HepG2 (cell line): ENCODE measurements around the gene P2RX6. TPM values are rescaled to one million over a fixed set of nuclear protein-coding genes. Genes with fewer than 3 reads are reported as not detected.

Source experiments
- ATF4 ChIP-seq, 2 experiments: fragments of 450-650 bp in 1 of 2; sonication (generic) in 1 of 2; formaldehyde crosslinking; IDR thresholded peaks; 2 replicates each; pipeline versions ENCODE4 v1.5.0 to v1.8.0; 2020 to 2022; ENCODE audit warnings: mild to moderate bottlenecking in 1 of 2, missing genetic modification reagents in 1 of 2
- ESRRA ChIP-seq: sonication (generic); formaldehyde crosslinking; IDR thresholded peaks from 2 replicates; pipeline ENCODE4 v1.5.1; 2020; ENCODE audit warnings: mild to moderate bottlenecking, low read depth, missing genetic modification reagents
- ETV5 ChIP-seq: IDR thresholded peaks from 2 replicates; pipeline ENCODE4 v1.6.1; 2018; ENCODE audit warnings: missing biosample characterization, missing genetic modification reagents, inconsistent platforms, borderline replicate concordance
- GZF1 ChIP-seq: sonication (generic); formaldehyde crosslinking; IDR thresholded peaks from 2 replicates; pipeline ENCODE4 v1.5.1; 2020; ENCODE audit warnings: mild to moderate bottlenecking, missing genetic modification reagents
- HDAC2 ChIP-seq: sonication (generic); formaldehyde crosslinking; IDR thresholded peaks from 2 replicates; pipeline ENCODE4 v1.4.0; 2020; ENCODE audit warnings: missing genetic modification reagents
- HDAC6 ChIP-seq: fragments of 200-600 bp; sonication (generic); IDR thresholded peaks from 2 replicates; pipeline ENCODE4 v1.7.0; 2017; ENCODE audit warnings: mild to moderate bottlenecking, antibody characterized with exemption, low read length, low read depth
- HMGA1 ChIP-seq: sonication (generic); formaldehyde crosslinking; conservative IDR thresholded peaks from 2 replicates; pipeline ENCODE4 v1.4.0; 2020; ENCODE audit warnings: missing genetic modification reagents
- NR3C1 ChIP-seq: sonication (generic); formaldehyde crosslinking; IDR thresholded peaks from 2 replicates; pipeline ENCODE4 v1.4.0; 2020; ENCODE audit warnings: missing genetic modification reagents
- NRL ChIP-seq: sonication (generic); formaldehyde crosslinking; IDR thresholded peaks from 2 replicates; pipeline ENCODE4 v1.5.0; 2020; ENCODE audit warnings: missing genetic modification reagents, mild to moderate bottlenecking, moderate library complexity, borderline replicate concordance
- SAFB2 ChIP-seq: sonication (generic); formaldehyde crosslinking; IDR thresholded peaks from 2 replicates; pipeline ENCODE4 v1.5.1; 2020; ENCODE audit warnings: missing genetic modification reagents, low read depth, mild to moderate bottlenecking, borderline replicate concordance
- SMAD9 ChIP-seq: sonication (generic); formaldehyde crosslinking; IDR thresholded peaks from 2 replicates; pipeline ENCODE4 v1.5.1; 2020; ENCODE audit warnings: mild to moderate bottlenecking, missing genetic modification reagents
- SOX5 ChIP-seq: IDR thresholded peaks from 2 replicates; pipeline ENCODE4 v1.6.1; 2016; ENCODE audit warnings: borderline replicate concordance
- TCF7 ChIP-seq: sonication (generic); IDR thresholded peaks from 2 replicates; pipeline ENCODE4 v1.6.1; 2016; ENCODE audit warnings: antibody characterized with exemption, low read depth
- ZFP37 ChIP-seq: sonication (generic); formaldehyde crosslinking; IDR thresholded peaks from 2 replicates; pipeline ENCODE4 v1.4.0; 2020; ENCODE audit warnings: missing genetic modification reagents, borderline replicate concordance
- ZNF280B ChIP-seq: sonication (generic); formaldehyde crosslinking; IDR thresholded peaks from 2 replicates; pipeline ENCODE4 v1.5.0; 2020; ENCODE audit warnings: missing genetic modification reagents, mild to moderate bottlenecking, borderline replicate concordance
- ZNF44 ChIP-seq: sonication (generic); formaldehyde crosslinking; IDR thresholded peaks from 2 replicates; pipeline ENCODE4 v1.5.1; 2020; ENCODE audit warnings: mild to moderate bottlenecking, missing genetic modification reagents
- ZSCAN29 ChIP-seq: sonication (generic); formaldehyde crosslinking; conservative IDR thresholded peaks from 2 replicates; pipeline ENCODE4 v1.4.0; 2020; ENCODE audit warnings: mild to moderate bottlenecking, missing genetic modification reagents
- ZSCAN9 ChIP-seq: IDR thresholded peaks from 2 replicates; pipeline ENCODE4 v1.6.1; 2016; ENCODE audit warnings: borderline replicate concordance
- polyA plus RNA-seq, 8 experiments: library from polyadenylated mRNA; depleted of rRNA in 3 of 8; stranded (reverse) in 7 of 8; unstranded in 1 of 8; fragments of >200 nt; fragmentation: Illumina TruSeq in 4 of 8; extraction: Trizol in 4 of 8; gene quantifications; 2 replicates each; pipeline versions ENCODE4 v1.2.1 to v1.2.3, GENCODE V29; 2011 to 2016; ENCODE audit warnings: low read depth in 4 of 8, missing spikeins in 1 of 8, mixed read lengths in 1 of 8; ENCODE audit not compliant: insufficient read depth in 1 of 8
- total RNA-seq, 5 experiments: library from RNA; depleted of rRNA; stranded (reverse); fragments of >200 nt; fragmentation: Illumina TruSeq; extraction: Trizol; gene quantifications; 2 replicates each; pipeline ENCODE4 v1.2.3, GENCODE V29; 2016; ENCODE audit warnings: low read depth in 1 of 5
- TF ChIP-seq, protein P1 (sequence below), 2 experiments: sonication (generic) in 1 of 2; formaldehyde crosslinking in 1 of 2; IDR thresholded peaks; 2 replicates each; pipeline versions ENCODE4 v1.4.0 to v1.6.1; 2018 to 2020; ENCODE audit warnings: missing genetic modification reagents in 2 of 2, borderline replicate concordance in 1 of 2, low read depth in 1 of 2, mild to moderate bottlenecking in 1 of 2, missing biosample characterization in 1 of 2
- TF ChIP-seq, protein P2 (sequence below): sonication (generic); formaldehyde crosslinking; conservative IDR thresholded peaks from 2 replicates; pipeline ENCODE4 v1.4.0; 2020; ENCODE audit warnings: missing genetic modification reagents
- TF ChIP-seq, protein P3 (sequence below): sonication (generic); formaldehyde crosslinking; conservative IDR thresholded peaks from 2 replicates; pipeline ENCODE4 v1.4.0; 2020; ENCODE audit warnings: missing genetic modification reagents

Gene P2RX6
- total and polyA plus RNA-seq, 2 of the 13 experiments (the other 11 are each of a cell fraction or from before 2014, with no cell fraction given): 0.04 to 0.12 TPM

DNA sequence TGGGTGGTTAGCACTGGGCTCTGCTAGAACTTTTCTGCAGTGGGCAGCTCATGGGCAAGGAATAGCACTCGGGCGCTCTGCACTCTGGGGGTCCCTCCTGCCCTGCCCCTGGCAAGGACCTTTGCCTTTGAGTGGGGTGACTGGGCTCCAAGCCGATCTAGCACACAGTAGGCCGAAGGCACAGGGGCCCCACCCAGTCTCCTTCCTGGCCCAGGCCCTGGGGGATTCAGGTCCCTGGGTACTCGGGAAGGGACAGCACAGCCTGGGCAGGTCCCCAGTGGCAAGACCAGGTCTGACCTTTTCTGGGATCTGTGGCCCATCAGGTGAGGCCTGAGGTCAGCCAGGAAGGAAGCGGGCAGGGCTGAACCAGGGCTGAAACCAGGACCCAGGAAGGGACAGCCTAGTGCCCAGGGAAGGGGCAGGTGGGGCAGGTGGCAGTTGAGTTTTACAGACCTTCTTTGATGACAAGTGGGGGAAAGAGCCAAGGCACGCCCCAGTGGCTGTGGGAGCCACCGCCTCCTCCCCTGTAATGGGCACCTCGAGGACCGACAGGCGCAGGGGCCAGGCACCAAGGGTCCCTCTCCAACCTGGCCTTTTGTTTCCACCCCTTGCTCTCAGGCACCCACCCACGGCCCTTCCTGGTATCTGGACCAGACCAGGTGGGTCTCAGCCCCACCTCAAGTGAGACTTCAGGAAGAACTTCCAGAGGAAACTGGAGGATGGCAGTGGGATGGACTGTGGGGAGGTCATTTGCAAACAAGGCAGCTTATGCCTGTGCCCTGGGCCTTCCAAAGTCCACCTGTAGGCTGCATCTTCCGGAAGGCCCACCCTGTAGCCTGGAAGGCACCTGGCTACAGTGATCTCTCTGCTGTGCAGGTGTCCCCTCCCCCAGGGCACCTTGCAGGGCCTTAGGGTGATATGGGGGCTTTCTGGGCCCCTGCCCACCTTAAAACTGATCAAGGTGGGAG lies 48.8 kb upstream of the P2RX6 start (continued):
- TF ChIP-seq, protein P1, sequence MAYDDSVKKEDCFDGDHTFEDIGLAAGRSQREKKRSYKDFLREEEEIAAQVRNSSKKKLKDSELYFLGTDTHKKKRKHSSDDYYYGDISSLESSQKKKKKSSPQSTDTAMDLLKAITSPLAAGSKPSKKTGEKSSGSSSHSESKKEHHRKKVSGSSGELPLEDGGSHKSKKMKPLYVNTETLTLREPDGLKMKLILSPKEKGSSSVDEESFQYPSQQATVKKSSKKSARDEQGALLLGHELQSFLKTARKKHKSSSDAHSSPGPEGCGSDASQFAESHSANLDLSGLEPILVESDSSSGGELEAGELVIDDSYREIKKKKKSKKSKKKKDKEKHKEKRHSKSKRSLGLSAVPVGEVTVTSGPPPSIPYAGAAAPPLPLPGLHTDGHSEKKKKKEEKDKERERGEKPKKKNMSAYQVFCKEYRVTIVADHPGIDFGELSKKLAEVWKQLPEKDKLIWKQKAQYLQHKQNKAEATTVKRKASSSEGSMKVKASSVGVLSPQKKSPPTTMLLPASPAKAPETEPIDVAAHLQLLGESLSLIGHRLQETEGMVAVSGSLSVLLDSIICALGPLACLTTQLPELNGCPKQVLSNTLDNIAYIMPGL (CRISPR knock-in tag; IDR thresholded peaks at IDR 0.05; ENCODE audit: borderline replicate concordance in 1 of 2, low read depth in 1 of 2): no peak
- TF ChIP-seq, protein P2, sequence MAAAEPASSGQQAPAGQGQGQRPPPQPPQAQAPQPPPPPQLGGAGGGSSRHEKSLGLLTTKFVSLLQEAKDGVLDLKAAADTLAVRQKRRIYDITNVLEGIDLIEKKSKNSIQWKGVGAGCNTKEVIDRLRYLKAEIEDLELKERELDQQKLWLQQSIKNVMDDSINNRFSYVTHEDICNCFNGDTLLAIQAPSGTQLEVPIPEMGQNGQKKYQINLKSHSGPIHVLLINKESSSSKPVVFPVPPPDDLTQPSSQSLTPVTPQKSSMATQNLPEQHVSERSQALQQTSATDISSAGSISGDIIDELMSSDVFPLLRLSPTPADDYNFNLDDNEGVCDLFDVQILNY (CRISPR knock-in tag): no peak
- TF ChIP-seq NRL (CRISPR knock-in tag) (0 out of 2 replicates have a peak, but pooled peaks have one; percentile 18), ZNF280B (CRISPR knock-in tag) (no peak), ZSCAN9 (no peak), TCF7 (no peak), HMGA1 (CRISPR knock-in tag) (no peak), ESRRA (peak; percentile 60; the same call in 1 of the 2 replicates), HDAC6 (no peak), ETV5 (CRISPR knock-in tag) (peak; percentile 87), ATF4 (CRISPR knock-in tag; IDR thresholded peaks at IDR 0.05) (no peak), ZFP37 (no peak), ZSCAN29 (CRISPR knock-in tag) (no peak; the same call in 1 of the 2 replicates), ZNF44 (no peak), HDAC2 (CRISPR knock-in tag) (peak; percentile 69), SAFB2 (no peak), SMAD9 (CRISPR knock-in tag) (no peak), GZF1 (CRISPR knock-in tag) (no peak), NR3C1 (no peak), SOX5 (CRISPR knock-in tag) (peak; percentile 18; the same call in 1 of the 2 replicates)
- TF ChIP-seq, protein P3, sequence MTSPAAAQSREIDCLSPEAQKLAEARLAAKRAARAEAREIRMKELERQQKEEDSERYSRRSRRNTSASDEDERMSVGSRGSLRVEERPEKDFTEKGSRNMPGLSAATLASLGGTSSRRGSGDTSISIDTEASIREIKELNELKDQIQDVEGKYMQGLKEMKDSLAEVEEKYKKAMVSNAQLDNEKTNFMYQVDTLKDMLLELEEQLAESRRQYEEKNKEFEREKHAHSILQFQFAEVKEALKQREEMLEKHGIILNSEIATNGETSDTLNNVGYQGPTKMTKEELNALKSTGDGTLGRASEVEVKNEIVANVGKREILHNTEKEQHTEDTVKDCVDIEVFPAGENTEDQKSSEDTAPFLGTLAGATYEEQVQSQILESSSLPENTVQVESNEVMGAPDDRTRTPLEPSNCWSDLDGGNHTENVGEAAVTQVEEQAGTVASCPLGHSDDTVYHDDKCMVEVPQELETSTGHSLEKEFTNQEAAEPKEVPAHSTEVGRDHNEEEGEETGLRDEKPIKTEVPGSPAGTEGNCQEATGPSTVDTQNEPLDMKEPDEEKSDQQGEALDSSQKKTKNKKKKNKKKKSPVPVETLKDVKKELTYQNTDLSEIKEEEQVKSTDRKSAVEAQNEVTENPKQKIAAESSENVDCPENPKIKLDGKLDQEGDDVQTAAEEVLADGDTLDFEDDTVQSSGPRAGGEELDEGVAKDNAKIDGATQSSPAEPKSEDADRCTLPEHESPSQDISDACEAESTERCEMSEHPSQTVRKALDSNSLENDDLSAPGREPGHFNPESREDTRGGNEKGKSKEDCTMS (CRISPR knock-in tag): no peak
